K562 (cell line): ENCODE measurements around the gene LIMS2. TPM values are rescaled to one million over a fixed set of nuclear protein-coding genes. Genes with fewer than 3 reads are reported as not detected.

Source experiments
- ATAC-seq: fragments of 200-7000 bp; cut with Tn5 transposase; 3 replicates; pipeline ENCODE4 v1.9.1; 2020; ENCODE audit warnings: moderate library complexity
- BruUV-seq: library from RNA; stranded (reverse); fragments of 400-500 nt; replicated peaks from 2 replicates; lab custom pipeline; 2021; lab: Mats Ljungman, UMichigan
- CTCF ChIA-PET: fragments of 300-600 bp; formaldehyde crosslinking; extraction: SDS; loops from one replicate; lab custom pipeline; 2021; ENCODE audit warnings: low intra/inter-chr PET ratio; lab: Yijun Ruan, JAX
- POLR2A ChIA-PET: fragments of 300-600, 350-650 bp; sonication (Branson Sonifier 250); formaldehyde crosslinking; extraction: SDS; loops from one replicate; lab custom pipeline; 2021; ENCODE audit warnings: antibody characterized with exemption, inconsistent platforms; lab: Yijun Ruan, JAX
- DNase-seq, 4 experiments: peaks; one replicate each; pipeline versions ENCODE4 v3.0.0 to v3.0.0-alpha.2; 2011 to 2018; ENCODE audit warnings: low spot score in 3 of 4, mixed read lengths in 3 of 4; ENCODE audit errors: extremely low read depth in 1 of 4
- FAIRE-seq: peaks from 2 replicates; lab custom pipeline; 2011; peaks lifted over from hg19 to GRCh38; lab: Jason Lieb, UNC
- H2AFZ ChIP-seq: 2 replicates; pipeline ENCODE4 v1.6.0; 2011; ENCODE audit warnings: low read depth, low read length, control low read depth, inconsistent platforms
- H3K27ac ChIP-seq: fragments of 200-600 bp; 3 replicates; pipeline ENCODE4 v1.8.0; 2011; ENCODE audit warnings: low read depth, mild to moderate bottlenecking, control low read depth, inconsistent platforms, low read length, moderate library complexity, mixed read lengths; ENCODE audit errors: extremely low read depth
- H3K27me3 ChIP-seq, 2 experiments: fragments of 300-600 bp in 1 of 2; 2 replicates in 1 of 2; 3 replicates in 1 of 2; pipeline versions ENCODE4 v1.6.0 to v1.8.0; 2011; ENCODE audit warnings: inconsistent platforms in 2 of 2, low read length in 2 of 2, mild to moderate bottlenecking in 1 of 2, mixed read lengths in 1 of 2, moderate library complexity in 1 of 2; ENCODE audit not compliant: control insufficient read depth in 2 of 2, insufficient read depth in 2 of 2
- H3K36me3 ChIP-seq: fragments of 300-600 bp; 3 replicates; pipeline ENCODE4 v1.8.0; 2011; ENCODE audit warnings: mild to moderate bottlenecking, low read length, inconsistent platforms; ENCODE audit not compliant: control insufficient read depth, insufficient read depth
- H3K4me1 ChIP-seq, 2 experiments: fragments of 200-600 bp in 1 of 2; replicated peaks in 1 of 2; 2 replicates in 1 of 2; 3 replicates in 1 of 2; pipeline versions ENCODE4 v1.5.1 to v1.8.0; 2011; ENCODE audit warnings: inconsistent platforms in 2 of 2, low read length in 2 of 2, mild to moderate bottlenecking in 1 of 2, mixed read lengths in 1 of 2, moderate library complexity in 1 of 2; ENCODE audit not compliant: control insufficient read depth in 2 of 2, insufficient read depth in 2 of 2
- H3K4me2 ChIP-seq: 2 replicates; pipeline ENCODE4 v1.6.1; 2011; ENCODE audit warnings: low read length, control low read depth, inconsistent platforms, mixed read lengths; ENCODE audit not compliant: insufficient read depth
- H3K4me3 ChIP-seq: fragments of 200-600 bp; sonication (generic), shearing (Covaris generic); 2 replicates; pipeline ENCODE4 v1.5.1; 2016; ENCODE audit warnings: control low read depth, inconsistent platforms
- H3K79me2 ChIP-seq: fragments of 200-600 bp; 3 replicates; pipeline ENCODE4 v1.8.0; 2011; ENCODE audit warnings: low read length, inconsistent platforms; ENCODE audit not compliant: control insufficient read depth, insufficient read depth
- H3K9ac ChIP-seq, 2 experiments: 2 replicates each; pipeline versions ENCODE4 v1.6.0 to v1.6.1; 2011; ENCODE audit warnings: low read depth in 2 of 2, low read length in 2 of 2, control low read depth in 1 of 2, inconsistent platforms in 1 of 2, mild to moderate bottlenecking in 1 of 2, mixed read lengths in 1 of 2; ENCODE audit not compliant: insufficient read depth in 1 of 2
- H3K9me1 ChIP-seq: one replicate; pipeline ENCODE4 v1.6.0; 2011; ENCODE audit warnings: inconsistent platforms, mild to moderate bottlenecking, low read length, moderate library complexity; ENCODE audit not compliant: control insufficient read depth, insufficient read depth
- H3K9me3 ChIP-seq: replicated peaks from 2 replicates; pipeline ENCODE4 v1.5.1; 2011; ENCODE audit warnings: low read depth, low read length, inconsistent platforms; ENCODE audit not compliant: control insufficient read depth, insufficient read depth
- H4K20me1 ChIP-seq: replicated peaks from 2 replicates; pipeline ENCODE4 v1.6.1; 2011; ENCODE audit warnings: low read length, inconsistent platforms, mixed read lengths; ENCODE audit not compliant: control insufficient read depth, insufficient read depth
- NFE2 ChIP-seq: IDR thresholded peaks from 2 replicates; pipeline ENCODE4 v1.6.1; 2014; ENCODE audit warnings: antibody characterized with exemption, low read depth
- SNAPC5 ChIP-seq: fragments of 250-450 bp; sonication (Bioruptor Pico); IDR thresholded peaks from 2 replicates; pipeline ENCODE4 v1.8.0; 2021; ENCODE audit warnings: moderate library complexity, mild to moderate bottlenecking, inconsistent platforms
- ZNF121 ChIP-seq: sonication (generic); formaldehyde crosslinking; conservative IDR thresholded peaks from 2 replicates; pipeline ENCODE4 v1.8.0; 2022; ENCODE audit warnings: missing genetic modification reagents
- ZNF316 ChIP-seq: fragments of 450-650 bp; IDR thresholded peaks from 2 replicates; pipeline ENCODE4 v1.6.1; 2016
- WGBS: fragments of 100-300 bp; shearing (Covaris generic); methylation state at CpG from one replicate; pipeline ENCODE4 v1.1.6; 2016; ENCODE audit warnings: low coverage, mixed read lengths; ENCODE audit not compliant: insufficient coverage; ENCODE audit errors: missing lambda C conversion rate; 5-methylcytosine and 5-hydroxymethylcytosine counted together
- in situ Hi-C: fragments of 300-500 bp; cut with MboI; formaldehyde crosslinking; loops from 4 replicates; pipeline ENCODE4 v1.15.0; 2018; ENCODE audit warnings: inconsistent platforms, mixed read lengths
- intact Hi-C: fragments of 100-400 bp; cut with micrococcal nuclease; formaldehyde crosslinking; loops from 2 replicates; pipeline ENCODE4 v1.14.2; 2022
- polyA plus RNA-seq, 8 experiments: library from polyadenylated mRNA; depleted of rRNA in 4 of 8; stranded (reverse) in 5 of 8; unstranded in 3 of 8; fragments of >200 nt; fragmentation: Nextera tagmentation in 2 of 8; fragmentation: Illumina TruSeq in 1 of 8; extraction: Ambion mirVana in 2 of 8; extraction: Trizol in 1 of 8; gene quantifications; 2 replicates each; pipeline versions ENCODE4 v1.2.1 to v1.2.3, GENCODE V29; 2011 to 2014; ENCODE audit warnings: inconsistent platforms in 1 of 8, missing spikeins in 1 of 8
- total RNA-seq, 7 experiments: library from RNA; depleted of rRNA in 6 of 7; stranded (reverse); fragments of >200 nt in 6 of 7; fragmentation: Illumina TruSeq in 2 of 7; extraction: Trizol in 2 of 7; gene quantifications; 2 replicates each; pipeline versions ENCODE4 v1.2.1 to v1.2.3, GENCODE V29; 2011 to 2021; ENCODE audit warnings: low replicate concordance in 1 of 7

Gene LIMS2
- total and polyA plus RNA-seq, 9 of the 15 experiments (the other 6 are each of a cell fraction or from before 2014, with no cell fraction given), result 0.04 to 0.22 TPM; not detected in 7

GRCh38 chr2:127597984-127598380, 77.3 kb downstream of the LIMS2 start:
- intact Hi-C loops (no loop called here), in situ Hi-C loops (no loop called here)
- WGBS, result 8% methylated on average over 4 of the region's 4 CpGs
- Histone ChIP-seq H3K79me2 (no peaks in the 10 kb centered on the region), H2AFZ (peak overlapping the region; percentile 18; the same call in 1 of the 2 replicates), H3K9me1 (no peaks in the 10 kb centered on the region), H3K4me2 (no peak overlapping the region), H3K27ac (no peak overlapping the region), H3K27me3 (peaks cover 2 to 14% of the 10 kb centered on the region in 2 experiments; a peak in 3 of 5 replicates), H3K9me3 (no peaks in the 10 kb centered on the region), H3K4me3 (no peak overlapping the region), H3K9ac (no peak overlapping the region), H4K20me1 (no peaks in the 10 kb centered on the region), H3K36me3 (no peaks in the 10 kb centered on the region), H3K4me1 (peaks cover 0 to 8% of the 10 kb centered on the region in 2 experiments; a peak in 1 of 5 replicates)
- ATAC-seq (no peak), DNase-seq (no peak), FAIRE-seq (no peak)
- POLR2A ChIA-PET, result interaction anchor here (0.7 kb wide), 1 partner anchor 20 kb away, joined by 3 read pairs; no protein-coding TSS in a partner anchor
- BruUV-seq, result no TSS peak
- CTCF ChIA-PET, result no interaction called here
- TF ChIP-seq ZNF121, result no peak
- no peak for TF ChIP-seq SNAPC5 (CRISPR knock-in tag)
- TF ChIP-seq NFE2, result peak; percentile 50; the same call in 1 of the 2 replicates
- peak; percentile 57 for TF ChIP-seq ZNF316
